MM.1S (cell line): Measurements from ENCODE around the gene TAF1.

Experiments
- CTCF ChIP-seq: fragments of 300-600 bp; sonication (generic); IDR thresholded peaks from 2 replicates; pipeline ENCODE4 v1.5.1; 2016; ENCODE audit warnings: antibody characterized with exemption, low read length, mixed read lengths
- EZH2 ChIP-seq: fragments of 300-600 bp; sonication (generic); optimal IDR thresholded peaks from 2 replicates; pipeline ENCODE3; 2017; ENCODE audit warnings: low read depth, mild to moderate bottlenecking, antibody characterized with exemption, low read length, mixed read lengths

GRCh38 chrX:71475785-71476540 is 109.8 kb downstream of the TAF1 start:
- TF ChIP-seq EZH2: no peak
- no peak for TF ChIP-seq CTCF
